ENCODE data around the gene GPR119. TPM values are rescaled to one million over a fixed set of nuclear protein-coding genes. Genes with fewer than 3 reads are reported as not detected.
A peak's percentile ranks its signal among the peaks of the same experiment; 100 is the strongest.

Gene GPR119
- total RNA-seq, 1 donor from 2014 or later, result not detected

DNA sequence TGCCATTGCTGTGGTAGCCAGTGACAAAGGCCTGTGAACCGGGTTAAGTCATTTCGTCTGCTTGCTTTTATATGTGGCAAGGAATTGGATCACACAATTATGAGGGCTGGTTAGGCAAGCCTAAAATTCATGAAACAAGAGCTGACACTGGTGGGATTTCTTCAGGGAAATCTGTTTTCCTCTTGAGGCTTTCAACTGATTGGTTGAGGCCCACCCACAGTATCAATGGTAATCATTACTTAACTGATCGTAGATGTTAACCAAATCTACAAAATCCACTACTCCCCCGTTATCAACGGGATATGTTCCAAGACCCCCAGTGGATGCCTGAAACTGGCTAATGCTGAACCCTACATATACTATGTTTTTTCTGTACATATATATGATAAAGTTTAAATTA is 29.3 kb upstream of the GPR119 start:
- no peak for DNase-seq (ENCODE audit: low spot score)
- peaks cover 13% of the 10 kb centered on the region for H3K36me3 Mint-ChIP-seq
- no peak overlapping the region for H3K9ac ChIP-seq
- H3K4me1 ChIP-seq, result no peaks in the 10 kb centered on the region
- no peak overlapping the region for H3K4me3 Mint-ChIP-seq
- no peak overlapping the region for H3K4me2 ChIP-seq
- peaks cover 10% of the 10 kb centered on the region for H3K4me1 Mint-ChIP-seq
- H3K27me3 Mint-ChIP-seq (ENCODE audit: insufficient read depth, low read depth), result peaks cover 8% of the 10 kb centered on the region
- no peak overlapping the region for H2AFZ ChIP-seq (replicated peaks)
- H3K4me3 ChIP-seq, result no peak overlapping the region
- no peaks in the 10 kb centered on the region for H4K20me1 ChIP-seq (ENCODE audit: low read depth)
- no peaks in the 10 kb centered on the region for H3K36me3 ChIP-seq
- TF ChIP-seq EZH2phosphoT487 (IDR thresholded peaks at IDR 0.05), result no peak
- H3F3A ChIP-seq (ENCODE audit: low read depth), result no peaks in the 10 kb centered on the region
- H3K9me3 ChIP-seq (ENCODE audit: low read depth), result no peaks in the 10 kb centered on the region
- H3K27me3 ChIP-seq, result no peaks in the 10 kb centered on the region
- no peaks in the 10 kb centered on the region for H3K9me3 Mint-ChIP-seq
- H3K79me2 ChIP-seq (ENCODE audit: low read depth), result no peaks in the 10 kb centered on the region
- H3K27ac Mint-ChIP-seq, result no peak overlapping the region
- H3K27ac ChIP-seq, result no peak overlapping the region

DNA sequence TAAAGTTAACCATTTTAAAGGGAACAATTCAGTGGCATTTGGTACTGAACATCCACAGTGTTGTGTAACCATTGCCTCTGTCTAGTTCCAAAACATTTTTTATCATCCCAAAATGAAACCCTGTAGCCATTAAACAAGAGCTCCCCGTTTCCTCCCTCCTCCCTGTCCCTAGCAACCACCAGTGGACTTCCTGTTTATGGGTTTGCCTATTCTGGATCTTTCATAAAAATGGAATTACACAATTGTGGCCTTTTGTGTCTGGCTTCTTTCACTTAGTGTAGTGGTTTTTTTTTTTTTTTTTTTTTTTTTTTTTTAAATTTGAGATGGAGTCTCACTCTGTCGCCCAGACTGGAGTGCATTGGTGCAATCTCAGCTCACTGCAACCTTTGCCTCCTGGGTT is 27.9 kb upstream of the GPR119 start:
- Histone ChIP-seq H3K36me3 (no peaks in the 10 kb centered on the region), H3K4me3 (no peak overlapping the region), H3K27ac (no peak overlapping the region), H3K9me3 (ENCODE audit: low read depth) (no peaks in the 10 kb centered on the region), H3K4me2 (no peak overlapping the region), H3K79me2 (ENCODE audit: low read depth) (no peaks in the 10 kb centered on the region), H4K20me1 (ENCODE audit: low read depth) (no peaks in the 10 kb centered on the region), H3F3A (ENCODE audit: low read depth) (no peaks in the 10 kb centered on the region), H3K4me1 (no peaks in the 10 kb centered on the region), H3K27me3 (no peaks in the 10 kb centered on the region), H3K9ac (no peak overlapping the region), H2AFZ (replicated peaks) (no peak overlapping the region)
- Mint-ChIP-seq H3K27me3 (ENCODE audit: insufficient read depth, low read depth) (peaks cover 8% of the 10 kb centered on the region), H3K4me3 (no peak overlapping the region), H3K4me1 (no peaks in the 10 kb centered on the region), H3K36me3 (peaks cover 16% of the 10 kb centered on the region), H3K27ac (no peak overlapping the region), H3K9me3 (no peaks in the 10 kb centered on the region)
- TF ChIP-seq EZH2phosphoT487 (IDR thresholded peaks at IDR 0.05) (no peak), EZH2 (IDR thresholded peaks at IDR 0.05) (no peak)
- TF ChIP-seq, protein P1, sequence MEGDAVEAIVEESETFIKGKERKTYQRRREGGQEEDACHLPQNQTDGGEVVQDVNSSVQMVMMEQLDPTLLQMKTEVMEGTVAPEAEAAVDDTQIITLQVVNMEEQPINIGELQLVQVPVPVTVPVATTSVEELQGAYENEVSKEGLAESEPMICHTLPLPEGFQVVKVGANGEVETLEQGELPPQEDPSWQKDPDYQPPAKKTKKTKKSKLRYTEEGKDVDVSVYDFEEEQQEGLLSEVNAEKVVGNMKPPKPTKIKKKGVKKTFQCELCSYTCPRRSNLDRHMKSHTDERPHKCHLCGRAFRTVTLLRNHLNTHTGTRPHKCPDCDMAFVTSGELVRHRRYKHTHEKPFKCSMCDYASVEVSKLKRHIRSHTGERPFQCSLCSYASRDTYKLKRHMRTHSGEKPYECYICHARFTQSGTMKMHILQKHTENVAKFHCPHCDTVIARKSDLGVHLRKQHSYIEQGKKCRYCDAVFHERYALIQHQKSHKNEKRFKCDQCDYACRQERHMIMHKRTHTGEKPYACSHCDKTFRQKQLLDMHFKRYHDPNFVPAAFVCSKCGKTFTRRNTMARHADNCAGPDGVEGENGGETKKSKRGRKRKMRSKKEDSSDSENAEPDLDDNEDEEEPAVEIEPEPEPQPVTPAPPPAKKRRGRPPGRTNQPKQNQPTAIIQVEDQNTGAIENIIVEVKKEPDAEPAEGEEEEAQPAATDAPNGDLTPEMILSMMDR (IDR thresholded peaks at IDR 0.05), result no peak
- DNase-seq (ENCODE audit: low spot score), result no peak

DNA sequence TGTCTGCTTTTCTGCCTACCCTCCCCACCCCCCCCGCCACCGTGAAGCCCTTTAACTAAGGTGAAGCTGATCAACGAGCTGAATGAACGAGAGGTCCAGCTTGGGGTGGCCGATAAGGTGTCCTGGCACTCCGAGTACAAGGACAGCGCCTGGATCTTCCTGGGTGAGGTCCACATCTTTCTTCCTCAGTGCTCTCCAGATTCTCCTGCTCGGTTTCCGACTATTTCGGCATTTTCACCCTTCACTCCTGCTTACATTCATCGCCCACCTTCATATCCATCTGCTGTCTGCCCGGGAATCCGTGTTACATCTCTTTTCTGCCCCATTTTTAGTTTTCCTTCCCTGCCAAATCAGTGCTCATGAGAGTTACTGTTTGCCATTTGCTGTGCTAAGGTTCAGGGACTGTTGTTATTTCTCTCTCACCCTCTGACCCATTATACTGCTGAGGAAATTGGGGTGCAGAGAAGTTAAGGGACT is 16.8 kb upstream of the GPR119 start:
- H3K79me2 ChIP-seq (ENCODE audit: low read depth), result peaks cover 16% of the 10 kb centered on the region
- no peaks in the 10 kb centered on the region for H3K4me1 ChIP-seq
- no peak overlapping the region for H2AFZ ChIP-seq (replicated peaks)
- H3K27ac ChIP-seq, result no peak overlapping the region
- H3K9me3 ChIP-seq (ENCODE audit: low read depth), result no peaks in the 10 kb centered on the region
- no peaks in the 10 kb centered on the region for H3K9me3 Mint-ChIP-seq
- H3K4me3 ChIP-seq, result peak overlapping the region; percentile 67
- TF ChIP-seq EZH2phosphoT487 (IDR thresholded peaks at IDR 0.05), result no peak
- TF ChIP-seq EZH2 (IDR thresholded peaks at IDR 0.05), result no peak
- TF ChIP-seq, protein P1 (IDR thresholded peaks at IDR 0.05), result no peak
- no peaks in the 10 kb centered on the region for H4K20me1 ChIP-seq (ENCODE audit: low read depth)
- H3K4me1 Mint-ChIP-seq, result peaks cover 4% of the 10 kb centered on the region
- no peaks in the 10 kb centered on the region for H3K36me3 ChIP-seq
- no peak for DNase-seq (ENCODE audit: low spot score)
- H3K27ac Mint-ChIP-seq, result peak overlapping the region; percentile 32
- H3K9ac ChIP-seq, result peak overlapping the region; percentile 52
- peak overlapping the region; percentile 90 for H3K4me2 ChIP-seq
- H3F3A ChIP-seq (ENCODE audit: low read depth), result no peaks in the 10 kb centered on the region
- H3K27me3 ChIP-seq, result peaks cover 24% of the 10 kb centered on the region
- H3K4me3 Mint-ChIP-seq, result peak overlapping the region; percentile 93
- no peaks in the 10 kb centered on the region for H3K36me3 Mint-ChIP-seq
- no peaks in the 10 kb centered on the region for H3K27me3 Mint-ChIP-seq (ENCODE audit: insufficient read depth, low read depth)

DNA sequence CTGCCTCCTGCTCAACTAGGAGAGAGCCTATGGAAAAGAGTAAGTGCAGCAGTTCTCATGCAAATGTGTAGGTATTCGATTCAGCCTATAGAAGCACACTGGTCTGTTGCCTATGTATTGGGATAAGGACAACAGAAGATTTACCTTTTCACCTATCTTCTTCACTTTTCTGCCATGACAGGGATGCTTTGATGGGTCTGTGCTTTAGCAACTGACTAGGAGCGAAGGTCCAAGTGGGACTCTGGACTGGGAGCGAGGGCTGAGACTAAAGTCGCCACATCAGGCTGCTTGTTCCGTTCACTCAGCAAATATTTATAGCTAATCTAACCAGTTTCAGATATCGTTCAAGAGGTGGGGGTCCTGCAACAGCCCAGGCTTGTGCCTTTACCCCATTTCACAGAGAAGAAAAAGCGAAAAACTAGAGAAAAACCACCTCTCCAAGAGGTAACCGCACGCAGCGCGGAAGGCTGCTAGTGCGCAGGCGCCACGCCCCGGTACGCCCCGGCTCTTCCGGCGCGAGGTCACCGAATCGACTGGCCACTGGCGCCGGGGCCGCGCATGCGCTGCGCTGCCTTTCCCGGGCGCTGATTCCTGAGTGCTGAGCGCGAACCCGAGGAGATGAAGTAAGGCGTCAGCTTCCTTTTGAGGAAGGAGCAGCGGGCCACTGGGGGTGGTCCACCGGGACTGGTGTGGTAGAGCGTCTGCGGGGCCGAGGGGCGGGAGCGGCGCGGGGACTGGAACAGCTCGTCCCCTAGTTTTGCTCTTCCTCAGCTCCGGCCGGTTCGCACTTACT is 16.1 kb upstream of the GPR119 start, which contains the start of gene RBMX2:
Gene RBMX2, plus strand, starts transcription at position 573 of the 793 bp plus-strand sequence. Its CDS starts 46 bp downstream, at position 619.
- peaks cover 24% of the 10 kb centered on the region for H3K27me3 ChIP-seq
- DNase-seq (ENCODE audit: low spot score), result peak; percentile 90
- H3K27ac ChIP-seq, result no peak within 1 kb of the TSS
- peak within 1 kb of the TSS; percentile 67 for H3K4me3 ChIP-seq
- no peaks in the 10 kb centered on the region for H3K9me3 ChIP-seq (ENCODE audit: low read depth)
- no peaks in the 10 kb centered on the region for H3F3A ChIP-seq (ENCODE audit: low read depth)
- H3K27me3 Mint-ChIP-seq (ENCODE audit: insufficient read depth, low read depth), result no peaks in the 10 kb centered on the region
- TF ChIP-seq EZH2phosphoT487 (IDR thresholded peaks at IDR 0.05) (no peak), EZH2 (IDR thresholded peaks at IDR 0.05) (no peak)
- TF ChIP-seq, protein P1 (IDR thresholded peaks at IDR 0.05), result no peak
- H3K79me2 ChIP-seq (ENCODE audit: low read depth), result peaks cover 16% of the 10 kb centered on the region
- peak within 1 kb of the TSS; percentile 93 for H3K4me3 Mint-ChIP-seq
- no peaks in the 10 kb centered on the region for H4K20me1 ChIP-seq (ENCODE audit: low read depth)
- peaks cover 4% of the 10 kb centered on the region for H3K4me1 Mint-ChIP-seq
- no peaks in the 10 kb centered on the region for H3K4me1 ChIP-seq
- H3K27ac Mint-ChIP-seq, result peak within 1 kb of the TSS; percentile 95
- H3K36me3 ChIP-seq, result no peaks in the 10 kb centered on the region
- no peaks in the 10 kb centered on the region for H3K9me3 Mint-ChIP-seq
- H3K9ac ChIP-seq, result peak within 1 kb of the TSS; percentile 52
- peak within 1 kb of the TSS; percentile 90 for H3K4me2 ChIP-seq
- peak within 1 kb of the TSS; percentile 79 for H2AFZ ChIP-seq (replicated peaks)
- H3K36me3 Mint-ChIP-seq, result no peaks in the 10 kb centered on the region

All from neural progenitor cell (in vitro differentiated cells).